GM12865 (cell line): ENCODE results near the gene PGAP1.

ENCODE experiments used
- DNase-seq: peaks from one replicate; pipeline ENCODE4 v3.0.0; 2010; ENCODE audit warnings: low read depth
- H3K4me3 ChIP-seq: 2 replicates; pipeline ENCODE4 v1.5.1; 2011; ENCODE audit warnings: mild to moderate bottlenecking, low read depth, low read length, control low read depth
- CTCF ChIP-seq: IDR thresholded peaks from 2 replicates; pipeline ENCODE4 v1.5.1; 2011; ENCODE audit warnings: low read length, control low read depth, low read depth, inconsistent platforms; ENCODE audit not compliant: insufficient read depth; ENCODE audit errors: missing control alignments

Gene PGAP1

GRCh38 chr2:196873511-196873910 is 53.0 kb downstream of the PGAP1 start:
- no peak for DNase-seq
- H3K4me3 ChIP-seq: no peak overlapping the region
- TF ChIP-seq CTCF: no peak

- H3K4me3 ChIP-seq: no peak overlapping the region
- DNase-seq: no peak
- TF ChIP-seq CTCF: no peak
Measured at GRCh38 chr2:196854629-196855028, 71.9 kb downstream of the PGAP1 start.

DNA sequence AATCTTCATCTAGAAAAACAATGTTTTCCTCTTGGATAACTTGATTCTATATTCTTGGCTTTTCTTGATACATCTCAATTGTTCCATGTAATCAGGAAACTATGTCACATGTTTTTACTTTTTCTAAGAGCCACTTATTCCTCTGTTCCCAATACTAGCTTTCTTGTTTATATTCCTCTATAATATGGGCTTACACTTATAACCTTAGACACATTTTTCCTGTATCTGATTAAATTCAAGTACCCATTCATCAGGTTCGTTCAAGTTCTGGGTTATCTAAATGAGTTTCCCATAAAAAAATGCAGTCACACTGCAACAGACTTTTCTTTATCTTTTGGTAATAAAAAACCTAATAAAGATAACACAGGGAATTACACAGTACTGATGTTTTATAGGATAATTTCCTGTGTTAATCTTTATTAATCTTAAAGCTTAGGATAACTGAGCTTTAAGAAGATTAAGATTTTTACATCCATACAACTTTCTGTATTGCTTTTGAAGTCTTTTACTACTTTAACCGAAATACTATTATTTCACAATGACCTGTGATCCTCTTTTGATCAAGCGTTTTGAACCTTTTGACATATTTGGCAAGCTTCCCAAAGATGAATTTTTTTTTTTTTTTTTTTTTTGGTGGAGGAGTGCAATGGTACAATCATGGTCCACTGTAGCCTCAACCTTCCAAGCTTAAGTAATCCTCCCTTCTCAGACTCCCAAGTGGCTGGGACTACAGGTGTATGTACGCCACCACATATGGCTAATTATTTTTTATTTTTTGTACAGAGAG is 73.0 kb downstream of the PGAP1 start:
- no peak overlapping the region for H3K4me3 ChIP-seq
- TF ChIP-seq CTCF: no peak
- no peak for DNase-seq

DNA sequence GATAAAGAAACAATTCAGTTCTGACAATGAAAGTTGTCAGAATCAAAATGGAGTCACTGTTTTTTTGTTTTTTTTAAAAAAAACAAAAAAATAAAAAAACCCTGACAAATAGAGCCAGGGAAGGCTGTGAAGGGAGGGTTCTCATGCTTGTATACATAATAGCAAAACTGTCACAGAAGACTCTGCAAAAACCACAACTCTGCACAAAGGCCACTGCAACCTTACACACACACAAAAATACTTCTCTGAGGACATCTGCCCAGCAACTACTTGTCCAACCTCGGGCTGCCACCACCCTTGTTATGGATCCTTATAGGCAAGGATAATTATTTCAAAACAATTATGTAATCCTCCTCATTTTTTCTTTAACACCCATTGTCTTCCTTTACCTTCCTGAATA is 75.4 kb downstream of the PGAP1 start:
- TF ChIP-seq CTCF: no peak
- peak; percentile 8 for DNase-seq
- H3K4me3 ChIP-seq: no peak overlapping the region

GRCh38 chr2:196849895-196850294 is 76.6 kb downstream of the PGAP1 start:
- DNase-seq: no peak
- no peak overlapping the region for H3K4me3 ChIP-seq
- TF ChIP-seq CTCF: peak; percentile 10

GRCh38 chr2:196846295-196846694 is 80.2 kb downstream of the PGAP1 start:
- no peak for DNase-seq
- H3K4me3 ChIP-seq: no peak overlapping the region
- TF ChIP-seq CTCF: no peak

DNA sequence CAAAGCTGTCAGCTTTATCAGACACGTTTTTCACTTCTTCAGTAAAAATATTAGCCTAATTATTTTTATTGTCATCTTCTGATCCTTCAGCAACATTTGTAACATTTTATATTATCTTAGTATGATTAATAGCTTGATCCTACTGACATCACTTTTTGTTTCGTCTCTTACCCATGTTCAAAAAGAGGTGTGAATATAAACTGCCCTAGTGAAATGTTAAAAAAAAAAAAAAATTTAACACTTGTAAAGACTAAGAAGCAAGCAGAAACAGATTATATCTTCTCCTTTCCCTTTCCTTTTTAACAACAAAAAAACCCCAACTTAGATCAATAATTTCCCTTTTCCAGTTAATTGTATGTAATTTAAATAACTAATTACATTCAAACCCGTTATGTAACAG is 81.1 kb downstream of the PGAP1 start:
- no peak overlapping the region for H3K4me3 ChIP-seq
- no peak for DNase-seq
- TF ChIP-seq CTCF: no peak
